Keratinocyte (primary cell): ENCODE results near the gene CRX.
"Not testable (repeated sequence)": the region's sequence is repeated elsewhere in the genome, so short reads cannot be mapped to it uniquely, and the experiment has no call there.

Experiments used
- EZH2 ChIP-seq: IDR thresholded peaks from one replicate; pipeline ENCODE4 v1.6.1; 2012; ENCODE audit warnings: inconsistent platforms, mild to moderate bottlenecking, low read length, moderate library complexity
- TF ChIP-seq, protein P1 (sequence below), 3 experiments: IDR thresholded peaks in 1 of 3; conservative IDR thresholded peaks in 1 of 3; optimal IDR thresholded peaks in 1 of 3; 2 replicates in 2 of 3; 3 replicates in 1 of 3; pipeline versions ENCODE3 to v1.5.1; 2011; ENCODE audit warnings: low read length in 3 of 3, mild to moderate bottlenecking in 3 of 3, moderate library complexity in 2 of 3, control low read depth in 1 of 3, inconsistent platforms in 1 of 3; ENCODE audit not compliant: insufficient read depth in 2 of 3; ENCODE audit errors: extremely low read depth in 1 of 3

DNA sequence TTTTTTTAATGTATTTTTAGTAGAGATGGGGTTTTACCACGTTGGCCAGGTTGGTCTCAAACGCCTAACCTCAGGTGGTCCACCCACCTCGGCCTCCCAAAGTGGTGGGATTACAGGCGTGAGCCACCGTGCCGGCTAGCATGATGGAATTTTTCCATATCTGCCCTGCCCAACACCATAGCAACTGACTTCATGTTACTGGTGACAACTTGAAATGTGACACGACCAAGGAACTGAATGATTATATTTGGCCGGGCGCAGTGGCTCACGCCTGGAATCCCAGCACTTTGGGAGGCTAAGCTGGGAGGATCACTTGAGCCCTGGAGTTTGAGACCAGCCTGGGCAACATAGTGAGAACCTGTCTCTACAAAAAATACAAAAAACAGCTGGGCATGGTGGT lies 34.4 kb upstream of the CRX start:
- TF ChIP-seq EZH2, result not testable (repeated sequence)
- TF ChIP-seq, protein P1, sequence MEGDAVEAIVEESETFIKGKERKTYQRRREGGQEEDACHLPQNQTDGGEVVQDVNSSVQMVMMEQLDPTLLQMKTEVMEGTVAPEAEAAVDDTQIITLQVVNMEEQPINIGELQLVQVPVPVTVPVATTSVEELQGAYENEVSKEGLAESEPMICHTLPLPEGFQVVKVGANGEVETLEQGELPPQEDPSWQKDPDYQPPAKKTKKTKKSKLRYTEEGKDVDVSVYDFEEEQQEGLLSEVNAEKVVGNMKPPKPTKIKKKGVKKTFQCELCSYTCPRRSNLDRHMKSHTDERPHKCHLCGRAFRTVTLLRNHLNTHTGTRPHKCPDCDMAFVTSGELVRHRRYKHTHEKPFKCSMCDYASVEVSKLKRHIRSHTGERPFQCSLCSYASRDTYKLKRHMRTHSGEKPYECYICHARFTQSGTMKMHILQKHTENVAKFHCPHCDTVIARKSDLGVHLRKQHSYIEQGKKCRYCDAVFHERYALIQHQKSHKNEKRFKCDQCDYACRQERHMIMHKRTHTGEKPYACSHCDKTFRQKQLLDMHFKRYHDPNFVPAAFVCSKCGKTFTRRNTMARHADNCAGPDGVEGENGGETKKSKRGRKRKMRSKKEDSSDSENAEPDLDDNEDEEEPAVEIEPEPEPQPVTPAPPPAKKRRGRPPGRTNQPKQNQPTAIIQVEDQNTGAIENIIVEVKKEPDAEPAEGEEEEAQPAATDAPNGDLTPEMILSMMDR (optimal IDR thresholded peaks at IDR 0.05 in 1 of 3, IDR thresholded peaks at IDR 0.05 in 1 of 3, conservative IDR thresholded peaks at IDR 0.05 in 1 of 3; ENCODE audit: extremely low read depth in 1 of 3, insufficient read depth in 2 of 3, low read length in 3 of 3), result not testable (repeated sequence)
